ENCODE measurements around the gene RFXAP. TPM values are rescaled to one million over a fixed set of nuclear protein-coding genes. Genes with fewer than 3 reads are reported as not detected.
A peak's percentile ranks its signal among the peaks of the same experiment; 100 is the strongest.
"Not testable (repeated sequence)": the region's sequence is repeated elsewhere in the genome, so short reads cannot be mapped to it uniquely, and the experiment has no call there.

Gene RFXAP
- total RNA-seq = 10 to 100 TPM in 1 of 2 experiments, 1 to 10 TPM in 1; 10.0 to 13.0 TPM

GRCh38 chr13:36818804-36819738 lies at the start of gene RFXAP:
Gene RFXAP (plus strand): TSS chr13:36819222. CDS start chr13:36819358, 136 bp downstream.
- Mint-ChIP-seq H3K36me3 (peaks cover 10% of the 10 kb centered on the region), H3K27me3 (peaks cover 7% of the 10 kb centered on the region), H3K9me3 (no peaks in the 10 kb centered on the region), H3K4me3 (peak within 1 kb of the TSS; percentile 91), H3K4me1 (ENCODE audit: low read depth) (peaks cover 42% of the 10 kb centered on the region), H3K27ac (peak within 1 kb of the TSS; percentile 82)
- peak; percentile 92 for DNase-seq
- CTCF ChIA-PET = interaction anchor here (0.6 kb wide), 1 partner anchor 401 kb away, joined by 3 read pairs; no protein-coding TSS in a partner anchor
- intact Hi-C loops (cut with micrococcal nuclease) = loop anchor here (1.0 to 5.0 kb wide), 5 partner anchors 163 to 1530 kb away; partner anchors contain the start of genes ALG5, CCDC169, SPART and UFM1
- POLR2A ChIA-PET = interaction anchor here (1.0 kb wide), 1 partner anchor 181 kb away, joined by 3 read pairs; the partner anchor contains the start of gene ALG5

- POLR2A ChIA-PET = no interaction called here
- intact Hi-C loops (cut with micrococcal nuclease) = no loop called here
- Mint-ChIP-seq H3K4me1 (ENCODE audit: low read depth) (no peaks in the 10 kb centered on the region), H3K27ac (no peak overlapping the region), H3K4me3 (no peak overlapping the region), H3K9me3 (peaks cover 12% of the 10 kb centered on the region), H3K36me3 (no peaks in the 10 kb centered on the region), H3K27me3 (peaks cover 6% of the 10 kb centered on the region)
- DNase-seq = no peak
- CTCF ChIA-PET = no interaction called here
Measured at GRCh38 chr13:36769545-36769944, 49.5 kb upstream of the RFXAP start.

GRCh38 chr13:36770741-36771140 lies 48.3 kb upstream of the RFXAP start:
- Mint-ChIP-seq H3K27ac (no peak overlapping the region), H3K4me1 (ENCODE audit: low read depth) (no peaks in the 10 kb centered on the region), H3K27me3 (peaks cover 12% of the 10 kb centered on the region), H3K4me3 (no peak overlapping the region), H3K36me3 (no peaks in the 10 kb centered on the region), H3K9me3 (peaks cover 12% of the 10 kb centered on the region)
- POLR2A ChIA-PET = no interaction called here
- intact Hi-C loops (cut with micrococcal nuclease) = no loop called here
- CTCF ChIA-PET = interaction anchor here (0.5 kb wide), 1 partner anchor 106 kb away, joined by 3 read pairs; no protein-coding TSS in a partner anchor
- DNase-seq = no peak

GRCh38 chr13:36772853-36773252 lies 46.2 kb upstream of the RFXAP start:
- ChIA-PET CTCF (interaction anchor here (0.6 to 1.5 kb wide), 2 partner anchors 14 to 35 kb away, joined by 3 read pairs; no protein-coding TSS in a partner anchor), POLR2A (no interaction called here)
- Mint-ChIP-seq H3K27me3 (peaks cover 15% of the 10 kb centered on the region), H3K9me3 (no peaks in the 10 kb centered on the region), H3K27ac (no peak overlapping the region), H3K4me1 (ENCODE audit: low read depth) (no peaks in the 10 kb centered on the region), H3K4me3 (no peak overlapping the region), H3K36me3 (no peaks in the 10 kb centered on the region)
- no peak for DNase-seq
- intact Hi-C loops (cut with micrococcal nuclease) = no loop called here

GRCh38 chr13:36774931-36775330 lies 44.1 kb upstream of the RFXAP start:
- ChIA-PET CTCF (no interaction called here), POLR2A (no interaction called here)
- Mint-ChIP-seq H3K4me3 (no peak overlapping the region), H3K4me1 (ENCODE audit: low read depth) (no peaks in the 10 kb centered on the region), H3K27me3 (peaks cover 16% of the 10 kb centered on the region), H3K27ac (no peak overlapping the region), H3K9me3 (no peaks in the 10 kb centered on the region), H3K36me3 (no peaks in the 10 kb centered on the region)
- DNase-seq = no peak
- intact Hi-C loops (cut with micrococcal nuclease) = no loop called here

GRCh38 chr13:36776175-36776574 lies 42.8 kb upstream of the RFXAP start:
- no peak overlapping the region for H3K27ac Mint-ChIP-seq
- no peaks in the 10 kb centered on the region for H3K36me3 Mint-ChIP-seq
- H3K4me3 Mint-ChIP-seq = no peak overlapping the region
- no peaks in the 10 kb centered on the region for H3K9me3 Mint-ChIP-seq
- ChIA-PET POLR2A (no interaction called here), CTCF (no interaction called here)
- peaks cover 16% of the 10 kb centered on the region for H3K27me3 Mint-ChIP-seq
- no peak for DNase-seq
- intact Hi-C loops (cut with micrococcal nuclease) = no loop called here
- H3K4me1 Mint-ChIP-seq (ENCODE audit: low read depth) = no peaks in the 10 kb centered on the region

GRCh38 chr13:36778083-36778671 lies 40.8 kb upstream of the RFXAP start:
- no peak overlapping the region for H3K4me3 Mint-ChIP-seq
- no peaks in the 10 kb centered on the region for H3K36me3 Mint-ChIP-seq
- no peak overlapping the region for H3K27ac Mint-ChIP-seq
- DNase-seq = no peak
- H3K9me3 Mint-ChIP-seq = no peaks in the 10 kb centered on the region
- POLR2A ChIA-PET = no interaction called here
- CTCF ChIA-PET = no interaction called here
- peaks cover 15% of the 10 kb centered on the region for H3K27me3 Mint-ChIP-seq
- no peaks in the 10 kb centered on the region for H3K4me1 Mint-ChIP-seq (ENCODE audit: low read depth)
- intact Hi-C loops (cut with micrococcal nuclease) = no loop called here

GRCh38 chr13:36783890-36784289 lies 35.1 kb upstream of the RFXAP start:
- intact Hi-C loops (cut with micrococcal nuclease) = no loop called here
- ChIA-PET CTCF (interaction anchor here (0.7 kb wide), 2 partner anchors 11 to 64 kb away, joined by 3 to 6 read pairs; no protein-coding TSS in a partner anchor), POLR2A (no interaction called here)
- Mint-ChIP-seq H3K9me3 (no peaks in the 10 kb centered on the region), H3K4me1 (ENCODE audit: low read depth) (no peaks in the 10 kb centered on the region), H3K27me3 (peaks cover 11% of the 10 kb centered on the region), H3K27ac (no peak overlapping the region), H3K4me3 (no peak overlapping the region), H3K36me3 (no peaks in the 10 kb centered on the region)
- DNase-seq = no peak

GRCh38 chr13:36786175-36786574 lies 32.8 kb upstream of the RFXAP start:
- H3K36me3 Mint-ChIP-seq; DNase-seq; intact Hi-C loops (cut with micrococcal nuclease); H3K27ac Mint-ChIP-seq; H3K27me3 Mint-ChIP-seq; H3K4me1 Mint-ChIP-seq (ENCODE audit: low read depth); H3K4me3 Mint-ChIP-seq; POLR2A ChIA-PET; H3K9me3 Mint-ChIP-seq: not testable (repeated sequence)
- CTCF ChIA-PET = interaction anchor here (0.6 kb wide), 1 partner anchor 13 kb away, joined by 3 read pairs; no protein-coding TSS in a partner anchor

GRCh38 chr13:36787181-36787580 lies 31.8 kb upstream of the RFXAP start:
- H3K27ac Mint-ChIP-seq = no peak overlapping the region
- no peaks in the 10 kb centered on the region for H3K9me3 Mint-ChIP-seq
- ChIA-PET CTCF (no interaction called here), POLR2A (no interaction called here)
- no peak for DNase-seq
- intact Hi-C loops (cut with micrococcal nuclease) = no loop called here
- H3K4me3 Mint-ChIP-seq = no peak overlapping the region
- no peaks in the 10 kb centered on the region for H3K36me3 Mint-ChIP-seq
- H3K4me1 Mint-ChIP-seq (ENCODE audit: low read depth) = no peaks in the 10 kb centered on the region
- H3K27me3 Mint-ChIP-seq = peaks cover 12% of the 10 kb centered on the region

- H3K27me3 Mint-ChIP-seq = peaks cover 10% of the 10 kb centered on the region
- H3K9me3 Mint-ChIP-seq = no peaks in the 10 kb centered on the region
- ChIA-PET POLR2A (no interaction called here), CTCF (no interaction called here)
- H3K4me3 Mint-ChIP-seq = no peak overlapping the region
- H3K36me3 Mint-ChIP-seq = no peaks in the 10 kb centered on the region
- no peak overlapping the region for H3K27ac Mint-ChIP-seq
- DNase-seq = no peak
- intact Hi-C loops (cut with micrococcal nuclease) = no loop called here
- no peaks in the 10 kb centered on the region for H3K4me1 Mint-ChIP-seq (ENCODE audit: low read depth)
Measured at GRCh38 chr13:36788276-36788675, 30.7 kb upstream of the RFXAP start.

- Mint-ChIP-seq H3K36me3 (no peaks in the 10 kb centered on the region), H3K27ac (no peak overlapping the region), H3K9me3 (no peaks in the 10 kb centered on the region), H3K4me3 (no peak overlapping the region), H3K27me3 (peaks cover 10% of the 10 kb centered on the region), H3K4me1 (ENCODE audit: low read depth) (no peaks in the 10 kb centered on the region)
- intact Hi-C loops (cut with micrococcal nuclease) = no loop called here
- CTCF ChIA-PET = no interaction called here
- POLR2A ChIA-PET = no interaction called here
- DNase-seq = no peak
Measured at GRCh38 chr13:36789061-36789460, 30.0 kb upstream of the RFXAP start.

Data from activated CD4-positive, alpha-beta memory T cell treated with anti-CD3 and anti-CD28 coated beads for 36 hours (primary cell).